AML-193 (cell line): ENCODE data around the gene GNB1L.

Source experiments
- DNase-seq, 2 experiments: peaks; one replicate each; lab custom pipeline; 2025; lab: John Stamatoyannopoulos, UW

The GNB1L gene

DNA sequence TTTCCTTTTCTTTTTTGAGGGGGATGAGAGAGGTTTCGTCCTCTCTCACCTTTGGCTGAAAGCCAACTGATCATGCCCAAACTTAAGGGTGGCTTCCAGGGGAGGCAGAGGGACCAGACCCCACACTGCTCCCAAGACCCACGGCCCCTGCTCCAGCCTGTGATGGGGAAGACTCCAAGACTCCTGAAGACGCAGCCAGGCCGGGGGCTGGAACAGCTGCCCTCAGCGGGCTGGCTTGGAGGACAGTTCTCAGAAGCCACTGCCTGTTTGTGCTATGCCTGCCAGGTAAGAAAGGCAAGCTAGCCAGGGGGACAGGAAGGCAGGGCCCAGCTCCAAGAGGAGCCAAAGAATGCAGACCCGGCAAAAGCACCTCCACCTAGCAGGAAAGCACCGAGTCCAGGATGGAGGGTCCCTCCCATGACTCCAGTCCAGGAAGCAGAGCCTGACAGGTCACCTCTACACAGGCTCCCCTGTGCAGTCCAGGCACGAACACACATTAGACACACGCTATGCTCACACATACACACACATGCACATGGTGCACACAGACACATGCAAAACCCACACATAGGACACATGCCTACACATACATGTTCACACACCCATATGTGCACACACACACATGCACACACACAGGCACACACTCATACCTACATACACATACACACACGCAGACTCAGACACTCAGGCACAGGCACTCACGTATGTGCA is 31.3 kb downstream of the GNB1L start:
- DNase-seq: no peak

DNA sequence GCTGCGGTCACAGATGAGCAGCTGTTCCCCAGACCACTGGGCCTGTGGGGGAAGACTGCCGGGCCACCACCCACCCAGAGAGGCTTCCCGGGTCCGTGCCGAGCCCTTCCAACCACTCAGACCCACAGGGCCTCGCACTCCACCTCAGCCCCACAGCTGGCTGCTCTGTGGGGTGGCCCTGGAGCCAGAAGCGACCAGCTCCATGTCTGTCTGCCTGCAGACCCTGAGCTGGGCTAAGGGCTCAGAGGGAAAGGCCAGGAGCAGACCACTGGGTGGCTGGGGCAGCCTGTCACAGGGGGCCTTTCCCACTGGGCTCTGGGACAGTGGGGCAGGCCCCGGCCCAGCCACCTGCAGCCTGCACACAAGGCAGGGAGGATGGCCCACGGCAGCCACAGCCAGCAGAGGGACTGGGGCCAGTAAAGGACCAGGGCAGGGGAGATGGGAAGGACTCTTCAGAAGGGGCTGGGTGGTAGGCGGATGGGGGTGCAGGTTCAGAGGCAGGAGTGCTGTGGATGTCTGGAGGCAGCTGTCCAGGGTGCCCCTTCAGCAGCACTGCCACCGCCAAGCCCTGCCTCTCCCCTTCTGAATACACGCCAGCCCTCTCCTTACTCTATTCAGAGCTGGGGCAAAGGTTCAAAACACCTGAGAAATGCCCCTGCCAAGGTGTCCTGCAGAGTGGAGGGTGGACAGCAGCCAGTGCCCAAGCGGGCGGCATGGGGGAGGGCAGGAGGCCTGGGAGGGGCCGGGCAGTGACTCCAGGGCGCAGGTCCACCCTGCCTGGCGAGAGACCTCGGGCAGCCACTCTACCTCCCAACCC is 32.2 kb downstream of the GNB1L start:
- no peak for DNase-seq

DNA sequence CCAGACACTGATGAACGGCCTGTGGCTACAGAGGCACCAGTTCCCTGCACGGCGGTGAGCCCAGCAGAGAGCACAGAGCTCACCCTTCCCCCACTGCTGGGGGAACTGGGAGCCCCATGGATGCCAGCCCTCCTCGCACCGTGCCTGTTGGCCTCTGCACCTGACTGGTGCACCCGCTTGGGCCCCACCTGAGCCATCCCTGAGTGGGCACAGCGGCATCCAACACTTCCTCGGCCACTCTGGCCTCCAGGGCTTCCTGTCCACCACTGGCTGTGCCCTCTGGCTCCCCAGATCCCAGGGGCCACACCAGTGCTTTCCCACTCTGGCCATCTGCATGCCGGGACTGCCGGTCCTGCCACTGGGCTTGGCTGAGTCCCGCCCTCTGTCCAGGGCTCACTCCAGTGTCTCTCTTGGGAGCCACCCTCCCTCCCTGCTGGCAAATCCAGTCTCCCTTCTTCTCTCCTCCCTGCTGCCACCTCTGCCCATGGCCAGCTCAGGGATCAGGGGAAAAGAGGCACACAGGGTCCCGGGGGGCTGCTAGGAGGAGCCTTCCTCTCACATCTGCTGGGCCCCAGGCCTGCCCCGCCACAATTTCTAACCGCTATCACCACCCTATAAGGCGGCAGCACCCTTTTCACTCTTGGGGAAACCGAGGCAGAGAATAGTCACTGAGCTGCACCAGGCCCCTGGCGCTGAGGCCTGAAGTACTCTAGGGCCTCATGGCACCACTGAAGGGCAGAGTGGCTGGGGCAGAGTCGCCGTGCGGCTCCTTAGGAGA is 33.0 kb downstream of the GNB1L start:
- no peak for DNase-seq

DNA sequence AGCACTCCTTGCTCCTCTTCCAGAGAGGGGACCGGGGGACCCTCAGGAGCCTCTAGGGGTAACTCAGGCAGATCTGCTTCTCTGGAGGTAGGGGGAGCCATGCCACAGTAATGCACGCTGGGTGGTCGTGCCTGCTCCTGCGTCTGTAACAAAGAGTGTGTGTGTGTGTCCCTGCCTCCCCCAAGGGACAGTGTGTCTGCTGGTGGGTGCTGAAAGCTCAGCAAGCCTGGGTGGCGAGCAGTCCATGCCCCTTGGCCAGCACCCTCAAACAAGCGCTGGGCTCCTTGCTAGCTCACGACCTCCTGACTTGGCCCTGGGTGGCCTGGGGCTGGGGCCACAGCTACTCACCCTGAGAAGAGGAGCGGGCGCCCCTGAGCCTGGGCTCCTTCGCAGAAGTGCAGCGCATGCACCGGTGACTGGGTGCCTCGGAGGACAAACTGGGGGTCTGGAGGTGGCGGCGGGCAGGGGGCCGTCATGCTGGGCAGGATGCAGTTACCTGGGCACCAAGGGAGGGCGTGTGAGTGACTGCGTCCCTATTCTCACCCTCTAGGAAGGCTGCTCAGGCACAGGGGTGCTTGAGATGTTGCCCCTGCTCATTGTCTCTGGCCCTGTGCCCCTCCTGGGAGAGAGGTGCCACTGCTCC is 33.7 kb downstream of the GNB1L start:
- no peak for DNase-seq

DNA sequence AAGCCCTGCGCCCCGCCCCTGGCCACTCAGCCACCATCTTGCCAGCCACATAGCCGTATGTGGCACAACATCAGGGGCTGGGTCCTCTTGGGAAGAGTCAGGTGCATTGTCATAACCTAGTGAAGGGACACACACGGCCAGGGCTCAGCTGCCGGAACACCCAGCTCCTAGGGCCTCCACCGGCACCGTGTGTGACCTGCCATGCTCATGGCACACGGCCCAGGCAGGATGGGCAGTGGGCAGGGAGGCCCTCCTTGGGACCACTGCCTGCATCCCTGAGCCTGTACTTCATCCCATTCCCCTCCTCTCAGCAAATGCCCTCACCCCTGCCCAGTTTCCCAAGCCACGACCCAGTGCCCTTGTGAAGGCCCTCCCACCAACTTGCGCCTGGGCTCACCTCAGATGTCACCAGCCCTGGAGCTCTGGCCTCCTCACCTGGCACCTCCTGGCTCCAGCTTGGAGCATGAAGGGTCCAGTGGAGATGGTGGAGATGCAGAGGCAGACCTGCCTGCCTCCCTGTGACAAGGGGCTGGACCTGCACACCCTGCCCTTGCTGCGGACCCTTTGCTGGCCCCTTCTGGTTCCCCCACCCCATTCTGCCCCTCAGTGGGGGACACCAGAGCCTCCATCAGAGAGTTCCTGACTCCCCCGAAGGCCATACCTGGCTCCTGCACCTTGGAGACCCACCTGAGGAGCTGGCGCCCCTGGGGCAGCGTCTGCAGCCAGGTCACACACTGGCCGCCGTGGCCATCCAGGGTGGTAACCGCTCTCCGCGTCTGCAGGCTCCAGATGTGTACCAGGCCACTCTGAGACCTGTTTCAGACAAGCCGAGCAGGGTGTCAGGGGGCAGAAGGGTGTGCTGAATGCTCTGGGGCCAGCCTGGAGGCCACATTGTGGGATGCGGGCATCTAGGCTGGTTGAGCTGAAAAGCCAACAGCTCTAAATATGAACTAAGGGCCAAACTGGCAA is 34.5 kb downstream of the GNB1L start:
- DNase-seq: no peak

DNA sequence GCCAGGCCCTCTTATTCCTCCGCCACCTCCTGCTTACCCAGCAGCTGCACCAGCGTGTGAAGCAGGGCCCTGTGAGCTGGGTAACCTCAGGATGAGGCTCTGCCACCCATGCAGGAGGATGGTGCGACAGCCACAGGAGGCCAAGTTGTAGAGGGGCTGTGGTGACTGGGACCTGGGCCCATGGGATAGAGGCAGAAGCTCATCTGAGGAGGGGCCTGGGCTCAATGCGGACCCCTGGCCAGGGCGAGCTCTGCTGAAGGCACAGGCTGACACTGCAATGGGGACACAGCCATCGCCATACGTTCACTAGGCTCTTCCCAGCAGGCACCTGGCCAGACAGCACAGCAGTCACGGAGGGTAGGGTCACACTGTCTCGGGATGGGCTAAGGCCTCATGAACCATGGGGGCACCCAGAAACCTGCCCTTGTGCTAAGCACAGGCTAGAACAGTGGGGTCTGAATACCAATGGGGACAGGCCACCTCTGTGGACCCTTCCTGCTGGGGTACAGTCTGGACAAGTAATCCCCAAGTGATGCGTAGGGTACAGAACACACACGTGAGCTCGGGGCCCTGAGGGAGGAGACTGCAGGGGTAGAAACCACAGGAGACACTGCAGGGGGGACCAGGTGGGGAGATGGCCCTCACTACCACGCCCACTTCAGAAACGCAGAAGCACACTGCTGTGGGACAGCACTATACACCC is 35.3 kb downstream of the GNB1L start:
- DNase-seq: no peak

DNA sequence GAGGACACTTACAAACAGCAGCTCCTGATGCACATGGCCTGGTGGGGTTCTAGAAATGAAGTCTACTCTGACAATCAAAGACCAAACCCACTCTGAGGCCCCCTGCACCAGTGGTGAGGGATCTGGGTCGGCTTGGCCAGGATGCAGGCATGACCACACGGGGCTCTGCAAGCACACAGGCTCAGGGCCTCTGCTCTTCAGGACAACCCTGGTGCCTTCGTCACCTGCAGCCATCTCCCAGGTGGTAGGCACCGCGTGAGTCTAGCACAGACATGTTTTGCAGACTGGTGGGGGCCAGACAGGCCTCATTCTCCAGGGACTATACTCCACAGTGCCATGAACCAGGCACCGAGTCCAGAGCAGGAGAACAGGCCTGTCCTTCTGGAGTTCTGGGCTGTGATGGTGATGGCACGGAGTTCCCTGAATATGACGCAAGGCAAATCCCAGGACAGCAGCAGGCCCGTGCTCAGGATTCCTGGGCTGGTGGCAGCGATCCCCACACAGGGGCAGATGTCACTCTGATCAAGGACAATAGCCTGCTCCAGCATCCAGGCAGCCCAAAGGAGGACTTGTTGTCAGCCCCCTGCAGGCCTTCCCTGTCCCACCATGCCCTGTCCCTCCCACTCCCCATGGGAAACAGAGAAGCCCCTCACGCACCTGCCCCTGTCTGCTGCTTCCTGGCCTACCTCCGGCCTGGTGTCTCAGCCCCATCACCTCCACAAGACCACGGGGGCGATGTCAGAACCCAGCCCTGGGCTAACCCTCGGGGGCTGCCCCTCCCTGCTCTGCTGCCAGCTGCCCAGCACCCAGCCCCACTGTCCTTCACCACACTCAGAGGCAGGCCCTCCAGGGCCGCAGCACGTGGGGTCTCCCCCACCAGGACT is 36.1 kb downstream of the GNB1L start:
- DNase-seq: no peak

DNA sequence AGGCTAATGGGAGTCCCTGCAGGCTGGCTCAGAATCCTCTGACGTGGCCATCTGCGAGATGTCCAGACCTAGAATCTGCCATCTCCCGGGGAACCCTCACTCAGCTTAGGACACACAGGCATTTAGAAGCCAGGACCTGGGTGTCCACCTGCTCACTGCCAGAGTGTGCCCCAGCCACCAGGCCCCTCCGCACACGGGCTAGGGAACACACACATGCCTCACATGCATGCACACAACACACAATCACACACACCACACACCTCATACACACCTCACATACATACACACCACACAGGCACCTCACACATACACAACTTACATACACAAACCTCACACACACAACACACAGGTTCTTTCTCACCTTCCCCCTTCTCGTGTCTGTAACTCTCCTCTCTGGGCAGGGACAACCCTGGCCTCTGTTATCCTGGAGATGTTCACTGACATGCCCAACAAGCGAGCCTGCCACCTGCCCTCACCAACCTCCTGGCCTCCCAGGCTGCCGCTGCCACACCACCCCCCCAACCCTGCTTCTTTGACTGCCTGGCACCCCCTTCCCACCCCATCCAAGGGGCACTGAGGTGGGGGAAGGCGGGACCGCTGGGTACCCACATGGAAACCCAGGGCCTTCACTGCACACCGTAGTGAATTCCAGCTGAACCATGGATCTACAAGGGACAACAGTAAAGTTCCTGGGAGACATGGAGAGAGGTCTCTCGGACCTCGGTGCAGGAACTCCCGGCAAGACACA is 38.1 kb downstream of the GNB1L start:
- DNase-seq: no peak

DNA sequence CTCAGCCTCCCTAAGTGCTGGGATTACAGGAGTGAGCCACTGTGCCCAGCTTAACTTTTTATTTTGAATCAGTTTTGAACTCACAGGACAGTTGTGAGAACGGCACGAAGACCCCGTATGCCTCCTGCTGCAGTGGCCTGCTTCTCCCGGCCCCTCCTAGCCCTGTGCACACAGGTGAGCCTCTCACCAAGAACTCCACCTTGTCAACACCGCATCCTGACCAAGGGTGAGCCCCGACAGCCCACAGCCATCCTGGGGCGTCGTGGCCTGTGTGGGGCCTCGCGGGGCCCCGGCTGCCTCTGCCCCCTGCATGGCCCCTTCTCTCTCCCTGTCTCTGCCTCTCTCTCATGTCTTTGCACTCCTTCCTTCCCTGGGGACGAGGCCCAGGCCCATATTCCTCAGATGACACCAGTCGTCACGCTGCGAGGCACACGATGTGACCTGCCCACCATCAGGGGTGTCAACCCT is 38.8 kb downstream of the GNB1L start:
- no peak for DNase-seq

DNA sequence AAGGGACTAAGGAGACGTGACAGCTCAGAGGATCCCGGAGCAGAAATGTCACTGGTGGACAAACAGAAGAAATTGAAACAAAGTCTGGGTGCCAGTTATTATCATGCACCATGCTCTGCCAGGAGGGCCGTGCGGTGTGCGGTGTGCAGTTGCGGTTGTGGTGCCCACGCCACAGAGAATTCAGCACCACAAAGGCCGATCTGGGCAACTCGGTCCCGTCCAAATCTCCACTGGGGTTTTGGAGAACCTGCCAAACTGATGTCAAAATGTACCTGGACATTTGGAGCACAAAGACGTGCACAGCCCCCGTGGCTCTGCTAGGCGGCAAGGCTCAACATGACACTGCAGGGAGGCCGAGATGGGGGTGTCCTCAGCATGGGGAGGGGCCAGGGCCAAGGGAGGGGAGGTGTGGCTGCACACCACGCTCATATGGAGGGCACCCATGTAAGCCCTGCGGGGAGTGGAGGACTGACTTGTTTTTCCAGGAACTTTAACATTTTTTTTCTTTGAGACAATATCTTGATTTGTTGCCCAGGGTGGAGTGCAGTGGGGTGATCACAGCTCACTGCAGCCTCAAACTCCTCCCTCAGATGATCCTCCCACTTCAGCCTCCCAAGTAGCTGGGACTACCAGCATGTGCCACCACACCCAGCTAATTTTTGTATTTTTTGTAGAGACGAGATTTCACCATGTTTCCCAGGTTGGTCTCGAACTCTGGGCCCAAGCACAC is 39.4 kb downstream of the GNB1L start:
- no peak for DNase-seq

DNA sequence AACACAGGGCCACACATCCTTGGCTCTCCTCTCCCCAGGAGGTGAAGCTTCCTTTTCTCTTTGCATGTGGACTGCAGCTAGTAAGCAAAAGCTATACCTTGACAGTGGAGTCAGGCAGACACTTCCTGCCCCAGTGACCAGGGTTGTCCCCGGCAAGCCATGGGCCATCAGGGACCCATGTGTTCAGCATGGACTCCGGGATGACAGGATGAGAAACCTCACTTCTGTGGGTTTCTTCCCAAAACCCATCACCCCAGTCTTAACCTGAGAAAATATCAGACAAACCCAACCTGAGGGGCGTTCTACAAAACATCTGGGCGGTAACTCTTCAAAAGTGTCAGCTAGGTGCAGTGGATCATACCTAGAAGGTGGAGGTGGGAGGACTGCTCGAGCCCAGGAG is 40.2 kb downstream of the GNB1L start:
- no peak for DNase-seq

DNA sequence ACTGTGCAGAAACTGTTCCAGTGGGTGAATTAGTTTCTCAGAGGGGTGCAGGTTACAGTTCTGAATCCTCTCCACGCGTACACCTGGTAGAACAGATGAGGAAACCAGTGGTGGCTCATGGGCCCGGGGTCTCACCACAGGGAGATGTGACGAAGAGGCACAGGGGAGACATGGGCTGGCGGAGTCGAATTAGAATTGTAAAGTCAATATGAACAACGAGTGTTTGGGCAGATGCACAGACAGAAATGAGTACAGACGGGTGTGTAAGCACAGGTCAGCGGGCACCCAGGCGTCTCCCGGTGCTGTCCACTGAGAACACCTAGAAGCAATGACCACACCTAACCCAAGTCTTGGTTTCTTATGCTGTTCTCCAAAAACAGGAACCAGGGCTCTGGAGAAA is 41.8 kb downstream of the GNB1L start:
- DNase-seq: no peak

DNA sequence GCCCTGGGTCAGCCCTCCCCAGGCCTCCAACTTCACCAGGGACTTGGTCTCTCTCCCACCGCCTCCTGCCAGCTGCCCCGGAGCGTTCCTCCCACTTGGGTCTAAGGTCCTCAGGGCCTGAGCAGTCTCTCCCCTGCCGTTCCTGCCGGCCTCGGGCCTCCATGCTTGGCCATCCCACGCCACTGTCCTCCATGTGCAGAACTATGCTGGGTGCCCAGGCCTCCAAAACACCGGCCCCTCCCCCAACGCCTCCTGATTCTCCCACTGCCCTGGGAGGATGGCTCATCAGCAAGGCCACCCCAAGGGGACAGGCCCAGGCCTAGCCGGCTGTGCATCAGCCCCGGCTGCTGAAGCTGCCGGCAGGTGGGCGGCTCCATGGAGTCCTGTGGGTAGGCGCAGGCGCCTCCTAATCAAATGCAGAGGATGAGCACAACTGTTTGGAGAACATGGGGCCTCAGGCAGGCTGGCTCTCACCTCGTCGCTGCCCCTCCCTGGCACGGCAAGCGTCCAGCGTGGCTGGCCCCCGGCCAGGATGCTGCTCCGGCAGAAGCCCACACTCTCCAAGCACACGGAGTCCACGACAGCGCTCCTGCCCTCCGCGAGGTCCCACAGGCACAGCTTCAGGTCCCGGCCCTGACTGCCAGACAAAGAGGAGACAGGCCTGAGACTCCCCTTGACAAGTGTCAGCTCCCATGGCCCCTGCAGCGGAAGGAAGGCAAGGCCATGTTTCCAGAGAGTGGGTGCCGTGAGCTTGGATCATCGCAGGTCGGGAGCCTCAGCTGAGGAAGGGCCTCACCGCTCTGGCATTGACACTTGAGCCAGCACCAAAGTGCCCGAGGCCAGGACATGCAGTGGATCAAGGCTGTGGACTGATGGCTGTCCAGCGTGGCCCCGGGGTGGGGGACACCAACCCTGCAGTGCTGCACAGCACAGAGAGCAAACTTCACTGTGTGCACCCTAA is 42.6 kb downstream of the GNB1L start:
- DNase-seq: no peak

DNA sequence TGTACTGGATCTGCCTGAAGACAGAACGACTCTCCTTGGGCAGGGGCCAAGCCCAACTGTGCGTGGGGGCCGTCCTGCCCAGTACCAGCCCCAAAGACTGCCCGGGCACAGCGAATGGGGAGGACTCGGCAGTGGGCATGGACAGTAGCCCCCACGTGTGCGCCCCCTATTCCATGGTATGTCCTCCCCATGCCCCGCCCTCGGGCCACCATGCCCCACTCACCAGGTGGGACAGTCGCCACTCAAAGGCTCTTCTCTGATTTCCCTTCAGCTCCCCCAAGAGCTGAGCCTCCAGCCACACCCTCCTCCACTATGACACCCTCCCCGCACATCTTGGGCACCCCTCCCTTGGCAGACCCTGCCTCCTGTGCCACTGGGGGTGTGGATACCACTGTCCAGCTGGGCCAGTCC is 43.5 kb downstream of the GNB1L start:
- DNase-seq: no peak

DNA sequence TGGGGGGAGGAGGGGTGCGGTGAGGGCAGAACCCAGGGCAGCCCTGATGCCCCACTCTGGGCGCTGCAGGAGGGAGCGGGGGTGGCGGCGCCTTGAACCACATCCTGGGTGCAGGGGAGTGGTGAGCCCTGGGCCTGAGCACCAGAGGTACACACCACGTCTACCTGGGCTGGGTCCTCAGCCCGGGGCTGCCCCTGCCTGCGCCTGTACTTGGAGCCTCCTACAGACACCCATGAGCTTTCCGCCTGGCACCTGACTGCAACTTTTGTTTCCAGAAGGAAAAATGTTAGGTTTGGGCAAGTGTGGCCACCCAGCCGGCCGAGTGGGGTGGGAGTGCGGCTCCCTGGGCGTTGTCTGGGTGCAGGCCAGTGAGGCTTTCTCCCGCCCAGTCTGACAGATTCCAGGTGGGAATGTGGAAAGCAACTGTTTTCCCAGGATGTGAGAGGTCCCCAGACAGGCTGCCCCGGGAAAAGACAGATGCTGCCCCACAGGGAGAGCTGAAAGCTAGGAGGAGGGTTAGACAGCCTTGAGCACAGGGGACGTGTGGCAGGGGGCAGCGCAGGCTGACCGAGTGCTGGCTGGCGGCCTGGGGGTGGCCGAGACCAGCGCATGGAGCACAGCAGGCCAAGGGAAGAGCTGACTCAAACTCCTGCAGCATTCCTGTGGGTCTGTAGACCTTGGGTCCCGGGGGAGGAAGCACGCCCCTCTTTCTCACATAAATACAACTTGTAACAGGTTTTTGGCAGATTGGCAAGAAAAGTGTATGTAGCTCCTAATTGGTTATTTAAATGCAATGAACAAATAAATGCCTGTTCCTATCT is 44.1 kb downstream of the GNB1L start:
- no peak for DNase-seq

DNA sequence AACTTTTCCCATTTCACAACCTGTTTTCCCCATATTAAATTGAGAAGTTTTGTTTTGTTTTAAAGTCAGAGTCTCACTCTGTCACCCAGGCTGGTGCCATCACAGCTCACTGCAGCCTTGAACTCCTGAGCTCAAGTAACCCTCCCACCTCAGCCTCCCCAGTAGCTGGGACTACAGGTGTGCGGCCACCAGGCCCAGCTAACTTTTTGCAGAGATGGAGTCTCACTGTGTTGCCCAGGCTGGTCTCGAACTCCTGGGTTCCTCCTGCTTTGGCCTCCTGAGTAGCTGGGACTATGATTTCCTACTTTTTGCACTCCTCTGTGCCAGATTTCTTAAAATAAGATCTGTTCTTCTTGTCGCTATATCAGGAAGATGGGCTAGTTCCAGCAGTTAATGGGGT is 44.9 kb downstream of the GNB1L start:
- DNase-seq: no peak
